Right lobe of liver (tissue), 4 donors: ENCODE results near the gene HIRA.

ENCODE experiments used
- POLR2A ChIP-seq: fragments of 450-650 bp; IDR thresholded peaks from one replicate; pipeline ENCODE4 v1.6.1; 2017; ENCODE audit warnings: antibody characterized with exemption, mild to moderate bottlenecking
- TF ChIP-seq, protein P1 (sequence below), 4 donors: fragments of 200-600 bp in 3 of 4; fragments of 450-650 bp in 1 of 4; IDR thresholded peaks; one replicate each; pipeline versions ENCODE4 v1.5.1 to v1.8.0; 2016 to 2022; ENCODE audit warnings: antibody characterized with exemption in 4 of 4, mild to moderate bottlenecking in 2 of 4
- donor health status: DM: no; HTN: no; CAD: no.
- donor health status: DM: no; HTN: no; CAD: no.
- donor health status: DM: no; HTN: yes; CAD: no.

- TF ChIP-seq, protein P1, sequence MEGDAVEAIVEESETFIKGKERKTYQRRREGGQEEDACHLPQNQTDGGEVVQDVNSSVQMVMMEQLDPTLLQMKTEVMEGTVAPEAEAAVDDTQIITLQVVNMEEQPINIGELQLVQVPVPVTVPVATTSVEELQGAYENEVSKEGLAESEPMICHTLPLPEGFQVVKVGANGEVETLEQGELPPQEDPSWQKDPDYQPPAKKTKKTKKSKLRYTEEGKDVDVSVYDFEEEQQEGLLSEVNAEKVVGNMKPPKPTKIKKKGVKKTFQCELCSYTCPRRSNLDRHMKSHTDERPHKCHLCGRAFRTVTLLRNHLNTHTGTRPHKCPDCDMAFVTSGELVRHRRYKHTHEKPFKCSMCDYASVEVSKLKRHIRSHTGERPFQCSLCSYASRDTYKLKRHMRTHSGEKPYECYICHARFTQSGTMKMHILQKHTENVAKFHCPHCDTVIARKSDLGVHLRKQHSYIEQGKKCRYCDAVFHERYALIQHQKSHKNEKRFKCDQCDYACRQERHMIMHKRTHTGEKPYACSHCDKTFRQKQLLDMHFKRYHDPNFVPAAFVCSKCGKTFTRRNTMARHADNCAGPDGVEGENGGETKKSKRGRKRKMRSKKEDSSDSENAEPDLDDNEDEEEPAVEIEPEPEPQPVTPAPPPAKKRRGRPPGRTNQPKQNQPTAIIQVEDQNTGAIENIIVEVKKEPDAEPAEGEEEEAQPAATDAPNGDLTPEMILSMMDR (IDR thresholded peaks at IDR 0.05), result no peak
- TF ChIP-seq POLR2A, result no peak
These were observed 28.5 kb upstream of the HIRA start for GRCh38 chr22:19460036-19460435.
